HG02610 (cell line): ENCODE data around the gene PADI1.
"Not testable (repeated sequence)": the region's sequence is repeated elsewhere in the genome, so short reads cannot be mapped to it uniquely, and the experiment has no call there.

ENCODE experiments used
- ATAC-seq: cut with Tn5 transposase; IDR thresholded peaks from one replicate; pipeline ENCODE4 v1.9.1; 2021; ENCODE audit warnings: mild to moderate bottlenecking, moderate library complexity; ENCODE audit not compliant: unreplicated experiment

PADI1 gene

GRCh38 chr1:17239420-17239819 is 34.5 kb downstream of the PADI1 start:
- ATAC-seq, result no peak

GRCh38 chr1:17241011-17241779 is 36.3 kb downstream of the PADI1 start:
- ATAC-seq, result not testable (repeated sequence)

GRCh38 chr1:17241780-17242074 is 36.8 kb downstream of the PADI1 start:
- ATAC-seq, result not testable (repeated sequence)

GRCh38 chr1:17243274-17243673 is 38.3 kb downstream of the PADI1 start:
- no peak for ATAC-seq

GRCh38 chr1:17244821-17245740 is 40.2 kb downstream of the PADI1 start:
- ATAC-seq, result no peak

GRCh38 chr1:17245816-17246325 is 40.9 kb downstream of the PADI1 start:
- ATAC-seq, result no peak

- ATAC-seq, result no peak
Measured at GRCh38 chr1:17246971-17247370, 42.0 kb downstream of the PADI1 start.

GRCh38 chr1:17248781-17249180 is 43.9 kb downstream of the PADI1 start, which contains the start of gene PADI3:
PADI3 (plus strand) TSS chr1:17249098; CDS start chr1:17249138, 40 bp downstream.
- ATAC-seq, result no peak

- no peak for ATAC-seq
Measured at GRCh38 chr1:17250601-17251000, 45.7 kb downstream of the PADI1 start.

GRCh38 chr1:17251246-17251645 is 46.3 kb downstream of the PADI1 start:
- no peak for ATAC-seq

GRCh38 chr1:17251701-17252376 is 46.9 kb downstream of the PADI1 start:
- ATAC-seq, result no peak

- no peak for ATAC-seq
Measured at GRCh38 chr1:17255336-17255735, 50.4 kb downstream of the PADI1 start.

- no peak for ATAC-seq
Measured at GRCh38 chr1:17258116-17258757, 53.3 kb downstream of the PADI1 start.

- ATAC-seq, result no peak
Measured at GRCh38 chr1:17258758-17259130, 53.8 kb downstream of the PADI1 start.

- no peak for ATAC-seq
Measured at GRCh38 chr1:17259233-17259873, 54.4 kb downstream of the PADI1 start.

- no peak for ATAC-seq
Measured at GRCh38 chr1:17260264-17260663, 55.3 kb downstream of the PADI1 start.

- no peak for ATAC-seq
Measured at GRCh38 chr1:17260738-17261137, 55.8 kb downstream of the PADI1 start.

- no peak for ATAC-seq
Measured at GRCh38 chr1:17263936-17264335, 59.0 kb downstream of the PADI1 start.

GRCh38 chr1:17264470-17264869 is 59.5 kb downstream of the PADI1 start:
- ATAC-seq, result no peak

- no peak for ATAC-seq
Measured at GRCh38 chr1:17265162-17265561, 60.2 kb downstream of the PADI1 start.
